GM12891 (cell line): ENCODE data around the gene DLX4.

Source experiments
- PAX5 ChIP-seq: IDR thresholded peaks from 2 replicates; pipeline ENCODE4 v1.6.1; 2011; ENCODE audit warnings: low read length, moderate library complexity, mild to moderate bottlenecking; ENCODE audit not compliant: insufficient read depth, severe bottlenecking
- POLR2A ChIP-seq: IDR thresholded peaks from 2 replicates; pipeline ENCODE4 v1.6.1; 2011; ENCODE audit warnings: low read depth, low read length, control low read depth
- POLR2AphosphoS5 ChIP-seq: IDR thresholded peaks from 2 replicates; pipeline ENCODE4 v1.6.1; 2011; ENCODE audit warnings: low read depth, low read length, control low read depth
- POU2F2 ChIP-seq: IDR thresholded peaks from 2 replicates; pipeline ENCODE4 v1.6.1; 2011; ENCODE audit warnings: low read depth, mild to moderate bottlenecking, control low read depth, low read length, moderate library complexity
- SPI1 ChIP-seq: IDR thresholded peaks from 2 replicates; pipeline ENCODE4 v1.6.1; 2011; ENCODE audit warnings: low read depth, low read length, control low read depth
- TAF1 ChIP-seq: IDR thresholded peaks from 2 replicates; pipeline ENCODE4 v1.6.1; 2011; ENCODE audit warnings: low read depth, low read length, control low read depth

GRCh38 chr17:49959183-49959935 lies 9.6 kb upstream of the DLX4 start:
- TF ChIP-seq TAF1 (no peak), POLR2A (no peak), POLR2AphosphoS5 (no peak), POU2F2 (peak; percentile 69; the same call in 1 of the 2 replicates), SPI1 (no peak), PAX5 (no peak)
